HG02938 (cell line): ENCODE data around the gene ZBTB12.
"Not testable (repeated sequence)": the region's sequence is repeated elsewhere in the genome, so short reads cannot be mapped to it uniquely, and the experiment has no call there.

Source experiments
- ATAC-seq: cut with Tn5 transposase; IDR thresholded peaks from one replicate; pipeline ENCODE4 v1.9.1; 2021; ENCODE audit warnings: mild to moderate bottlenecking, moderate library complexity; ENCODE audit not compliant: unreplicated experiment

ZBTB12 gene

GRCh38 chr6:31920811-31921210 lies 18.9 kb upstream of the ZBTB12 start:
- ATAC-seq, result no peak

GRCh38 chr6:31919624-31920303 lies 17.9 kb upstream of the ZBTB12 start:
- no peak for ATAC-seq

- no peak for ATAC-seq
Observed at GRCh38 chr6:31918069-31918720, 16.3 kb upstream of the ZBTB12 start.

- ATAC-seq, result no peak
Observed at GRCh38 chr6:31915756-31916155, 13.9 kb upstream of the ZBTB12 start.

GRCh38 chr6:31915351-31915750 lies 13.5 kb upstream of the ZBTB12 start:
- no peak for ATAC-seq

- ATAC-seq, result no peak
Observed at GRCh38 chr6:31911826-31912585, 10.1 kb upstream of the ZBTB12 start.

- not testable (repeated sequence) for ATAC-seq
Observed at GRCh38 chr6:31909298-31909697, 7.4 kb upstream of the ZBTB12 start.

GRCh38 chr6:31908791-31909190 lies 6.9 kb upstream of the ZBTB12 start:
- peak; percentile 88 for ATAC-seq

- not testable (repeated sequence) for ATAC-seq
Observed at GRCh38 chr6:31908255-31908654, 6.4 kb upstream of the ZBTB12 start.

GRCh38 chr6:31907158-31907813 lies 5.4 kb upstream of the ZBTB12 start:
- no peak for ATAC-seq

- ATAC-seq, result not testable (repeated sequence)
Observed at GRCh38 chr6:31906727-31907126, 4.8 kb upstream of the ZBTB12 start.

- no peak for ATAC-seq
Observed at GRCh38 chr6:31906122-31906521, 4.2 kb upstream of the ZBTB12 start.

- ATAC-seq, result no peak
Observed at GRCh38 chr6:31905041-31905440, 3.2 kb upstream of the ZBTB12 start.

- no peak for ATAC-seq
Observed at GRCh38 chr6:31903957-31904356, 2.1 kb upstream of the ZBTB12 start.

GRCh38 chr6:31901415-31901952 lies 402 bp downstream of the ZBTB12 start:
- ATAC-seq, result no peak

GRCh38 chr6:31900917-31901414 lies 920 bp downstream of the ZBTB12 start:
- no peak for ATAC-seq

GRCh38 chr6:31899882-31900722 lies 1.8 kb downstream of the ZBTB12 start:
- no peak for ATAC-seq

GRCh38 chr6:31899215-31899614 lies 2.7 kb downstream of the ZBTB12 start:
- no peak for ATAC-seq

GRCh38 chr6:31898383-31899011 lies 3.4 kb downstream of the ZBTB12 start:
- ATAC-seq, result no peak
